Activated T-cell treated with anti-CD3 and anti-CD28 coated beads for 24 hours (primary cell): ENCODE data around the gene CELA3A.
"Not testable (repeated sequence)": the region's sequence is repeated elsewhere in the genome, so short reads cannot be mapped to it uniquely, and the experiment has no call there.

Experiments
- DNase-seq: peaks from one replicate; pipeline ENCODE4 v3.0.0-alpha.2; 2020; ENCODE audit warnings: low read depth

Gene CELA3A

GRCh38 chr1:22001409-22001808 lies at the start of gene CELA3A:
TSS of gene CELA3A (plus strand) at chr1:22001657. CDS start at chr1:22001675, 18 bp downstream.
- DNase-seq: no peak

GRCh38 chr1:21952786-21953520 lies 48.5 kb upstream of the CELA3A start:
- DNase-seq: no peak

- DNase-seq: no peak
These were observed 46.4 kb upstream of the CELA3A start for GRCh38 chr1:21955058-21955457.

- no peak for DNase-seq
These were observed 45.8 kb upstream of the CELA3A start for GRCh38 chr1:21955501-21956281.

GRCh38 chr1:21956720-21957552 lies 44.5 kb upstream of the CELA3A start:
- peak; percentile 20 for DNase-seq

GRCh38 chr1:21961337-21961736 lies 40.1 kb upstream of the CELA3A start:
- no peak for DNase-seq

- DNase-seq: no peak
These were observed 39.7 kb upstream of the CELA3A start for GRCh38 chr1:21961799-21962198.

GRCh38 chr1:21963477-21964217 lies 37.8 kb upstream of the CELA3A start:
- peak; percentile 76 for DNase-seq

GRCh38 chr1:21966247-21967000 lies 35.0 kb upstream of the CELA3A start:
- DNase-seq: no peak

- not testable (repeated sequence) for DNase-seq
These were observed 34.2 kb upstream of the CELA3A start for GRCh38 chr1:21967216-21967615.

GRCh38 chr1:21969066-21969465 lies 32.4 kb upstream of the CELA3A start:
- not testable (repeated sequence) for DNase-seq

GRCh38 chr1:21970523-21970922 lies 30.9 kb upstream of the CELA3A start:
- DNase-seq: not testable (repeated sequence)

GRCh38 chr1:21972973-21973441 lies 28.4 kb upstream of the CELA3A start:
- not testable (repeated sequence) for DNase-seq

- not testable (repeated sequence) for DNase-seq
These were observed 27.5 kb upstream of the CELA3A start for GRCh38 chr1:21973948-21974347.

- not testable (repeated sequence) for DNase-seq
These were observed 26.8 kb upstream of the CELA3A start for GRCh38 chr1:21974699-21975098.

- DNase-seq: not testable (repeated sequence)
These were observed 26.2 kb upstream of the CELA3A start for GRCh38 chr1:21975296-21975695.

GRCh38 chr1:21976703-21977239 lies 24.7 kb upstream of the CELA3A start, which contains the start of gene CELA3B:
TSS of gene CELA3B (plus strand) at chr1:21977022. CDS start at chr1:21977040, 18 bp downstream.
- DNase-seq: not testable (repeated sequence)

GRCh38 chr1:21978209-21978608 lies 23.2 kb upstream of the CELA3A start:
- not testable (repeated sequence) for DNase-seq

- not testable (repeated sequence) for DNase-seq
These were observed 20.8 kb upstream of the CELA3A start for GRCh38 chr1:21980515-21981220.

GRCh38 chr1:21981253-21981652 lies 20.2 kb upstream of the CELA3A start:
- not testable (repeated sequence) for DNase-seq
